HepG2 (cell line): ENCODE results near the gene EXOC3L2. TPM values are rescaled to one million over a fixed set of nuclear protein-coding genes. Genes with fewer than 3 reads are reported as not detected.
A peak's percentile ranks its signal among the peaks of the same experiment; 100 is the strongest.

Source experiments
- ATF7 ChIP-seq, 2 experiments: fragments of 450-650 bp in 1 of 2; sonication (generic) in 1 of 2; formaldehyde crosslinking in 1 of 2; IDR thresholded peaks; 2 replicates each; pipeline versions ENCODE4 v1.4.0 to v1.6.1; 2016 to 2020; ENCODE audit warnings: antibody characterized with exemption in 1 of 2, mild to moderate bottlenecking in 1 of 2, missing genetic modification reagents in 1 of 2
- GLI4 ChIP-seq: sonication (generic); formaldehyde crosslinking; IDR thresholded peaks from 2 replicates; pipeline ENCODE4 v1.5.1; 2020; ENCODE audit warnings: missing genetic modification reagents, mild to moderate bottlenecking, moderate library complexity, borderline replicate concordance
- MED8 ChIP-seq: sonication (generic); formaldehyde crosslinking; IDR thresholded peaks from 2 replicates; pipeline ENCODE4 v1.8.1; 2023; ENCODE audit warnings: mild to moderate bottlenecking, missing genetic modification reagents; ENCODE audit not compliant: insufficient replicate concordance
- MTA3 ChIP-seq: sonication (generic); formaldehyde crosslinking; IDR thresholded peaks from 2 replicates; pipeline ENCODE4 v1.4.0; 2020; ENCODE audit warnings: missing genetic modification reagents
- YY1 ChIP-seq: IDR thresholded peaks from 2 replicates; pipeline ENCODE4 v1.6.1; 2011; ENCODE audit warnings: low read length, low read depth, moderate library complexity, mild to moderate bottlenecking; ENCODE audit not compliant: insufficient read depth, insufficient replicate concordance
- ZNF101 ChIP-seq: sonication (generic); formaldehyde crosslinking; IDR thresholded peaks from 2 replicates; pipeline ENCODE4 v1.4.0; 2020; ENCODE audit warnings: mild to moderate bottlenecking, low read depth, missing genetic modification reagents, borderline replicate concordance
- ZNF337 ChIP-seq: sonication (generic); formaldehyde crosslinking; IDR thresholded peaks from 2 replicates; pipeline ENCODE4 v1.5.1; 2020; ENCODE audit warnings: missing genetic modification reagents, low read depth, mild to moderate bottlenecking, borderline replicate concordance
- ZNF781 ChIP-seq: sonication (generic); formaldehyde crosslinking; IDR thresholded peaks from 2 replicates; pipeline ENCODE4 v1.5.1; 2020; ENCODE audit warnings: borderline replicate concordance, mild to moderate bottlenecking, missing genetic modification reagents; ENCODE audit errors: not compliant biosample characterization
- polyA plus RNA-seq, 8 experiments: library from polyadenylated mRNA; depleted of rRNA in 3 of 8; stranded (reverse) in 7 of 8; unstranded in 1 of 8; fragments of >200 nt; fragmentation: Illumina TruSeq in 4 of 8; extraction: Trizol in 4 of 8; gene quantifications; 2 replicates each; pipeline versions ENCODE4 v1.2.1 to v1.2.3, GENCODE V29; 2011 to 2016; ENCODE audit warnings: low read depth in 4 of 8, missing spikeins in 1 of 8, mixed read lengths in 1 of 8; ENCODE audit not compliant: insufficient read depth in 1 of 8
- total RNA-seq, 5 experiments: library from RNA; depleted of rRNA; stranded (reverse); fragments of >200 nt; fragmentation: Illumina TruSeq; extraction: Trizol; gene quantifications; 2 replicates each; pipeline ENCODE4 v1.2.3, GENCODE V29; 2016; ENCODE audit warnings: low read depth in 1 of 5
- TF ChIP-seq, protein P1 (sequence below): sonication (generic); formaldehyde crosslinking; IDR thresholded peaks from 2 replicates; pipeline ENCODE4 v1.4.0; 2020; ENCODE audit warnings: low read depth, mild to moderate bottlenecking, missing genetic modification reagents
- TF ChIP-seq, protein P2 (sequence below): sonication (generic); formaldehyde crosslinking; IDR thresholded peaks from 2 replicates; pipeline ENCODE4 v1.4.0; 2020; ENCODE audit warnings: missing genetic modification reagents, mild to moderate bottlenecking, borderline replicate concordance
- TF ChIP-seq, protein P3 (sequence below): sonication (generic); formaldehyde crosslinking; IDR thresholded peaks from 2 replicates; pipeline ENCODE4 v1.4.0; 2020; ENCODE audit warnings: mild to moderate bottlenecking, missing genetic modification reagents
- TF ChIP-seq, protein P4 (sequence below): sonication (generic); formaldehyde crosslinking; conservative IDR thresholded peaks from 2 replicates; pipeline ENCODE4 v1.8.0; 2022; ENCODE audit warnings: mild to moderate bottlenecking, moderate library complexity, missing genetic modification reagents
- TF ChIP-seq, protein P5 (sequence below): sonication (generic); formaldehyde crosslinking; IDR thresholded peaks from 2 replicates; pipeline ENCODE4 v1.5.0; 2020; ENCODE audit warnings: mild to moderate bottlenecking, missing genetic modification reagents, borderline replicate concordance
- TF ChIP-seq, protein P6 (sequence below): sonication (generic); formaldehyde crosslinking; conservative IDR thresholded peaks from 2 replicates; pipeline ENCODE4 v1.4.0; 2020; ENCODE audit warnings: missing genetic modification reagents
- TF ChIP-seq, protein P7 (sequence below): sonication (generic); formaldehyde crosslinking; IDR thresholded peaks from 2 replicates; pipeline ENCODE4 v1.5.0; 2020; ENCODE audit warnings: missing genetic modification reagents, mild to moderate bottlenecking, borderline replicate concordance

Gene EXOC3L2
- total and polyA plus RNA-seq, 2 of the 13 experiments (the other 11 are each of a cell fraction or from before 2014, with no cell fraction given): 0.21 TPM; not detected in 1

DNA sequence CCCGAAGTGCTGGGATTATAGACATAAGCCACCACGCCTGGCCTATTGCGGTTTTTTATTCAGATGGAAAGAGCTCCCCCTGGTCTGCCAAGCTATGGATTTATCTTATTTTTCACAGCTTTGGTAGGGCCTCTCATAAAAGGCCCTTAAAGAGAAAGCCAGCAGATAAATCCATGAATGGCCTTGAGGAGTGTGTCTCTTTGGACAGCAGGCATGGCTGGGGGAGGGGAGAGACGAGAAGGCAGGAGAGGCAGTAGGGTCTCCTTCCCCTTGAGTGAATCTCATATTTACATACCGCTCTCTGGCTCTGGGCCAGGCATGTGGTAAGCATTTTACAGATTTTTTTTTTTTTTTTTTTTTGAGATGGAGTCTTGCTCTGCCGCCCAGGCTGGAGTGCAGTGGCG lies 31.1 kb upstream of the EXOC3L2 start (continued):
- TF ChIP-seq GLI4 (CRISPR knock-in tag): no peak
- TF ChIP-seq, protein P1, sequence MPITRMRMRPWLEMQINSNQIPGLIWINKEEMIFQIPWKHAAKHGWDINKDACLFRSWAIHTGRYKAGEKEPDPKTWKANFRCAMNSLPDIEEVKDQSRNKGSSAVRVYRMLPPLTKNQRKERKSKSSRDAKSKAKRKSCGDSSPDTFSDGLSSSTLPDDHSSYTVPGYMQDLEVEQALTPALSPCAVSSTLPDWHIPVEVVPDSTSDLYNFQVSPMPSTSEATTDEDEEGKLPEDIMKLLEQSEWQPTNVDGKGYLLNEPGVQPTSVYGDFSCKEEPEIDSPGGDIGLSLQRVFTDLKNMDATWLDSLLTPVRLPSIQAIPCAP (CRISPR knock-in tag): no peak
- TF ChIP-seq YY1: no peak
- TF ChIP-seq MED8: no peak
- TF ChIP-seq ZNF337: no peak
- TF ChIP-seq ATF7 (IDR thresholded peaks at IDR 0.05): no peak
- TF ChIP-seq ATF7 (CRISPR knock-in tag; IDR thresholded peaks at IDR 0.05): no peak
- TF ChIP-seq, protein P2, sequence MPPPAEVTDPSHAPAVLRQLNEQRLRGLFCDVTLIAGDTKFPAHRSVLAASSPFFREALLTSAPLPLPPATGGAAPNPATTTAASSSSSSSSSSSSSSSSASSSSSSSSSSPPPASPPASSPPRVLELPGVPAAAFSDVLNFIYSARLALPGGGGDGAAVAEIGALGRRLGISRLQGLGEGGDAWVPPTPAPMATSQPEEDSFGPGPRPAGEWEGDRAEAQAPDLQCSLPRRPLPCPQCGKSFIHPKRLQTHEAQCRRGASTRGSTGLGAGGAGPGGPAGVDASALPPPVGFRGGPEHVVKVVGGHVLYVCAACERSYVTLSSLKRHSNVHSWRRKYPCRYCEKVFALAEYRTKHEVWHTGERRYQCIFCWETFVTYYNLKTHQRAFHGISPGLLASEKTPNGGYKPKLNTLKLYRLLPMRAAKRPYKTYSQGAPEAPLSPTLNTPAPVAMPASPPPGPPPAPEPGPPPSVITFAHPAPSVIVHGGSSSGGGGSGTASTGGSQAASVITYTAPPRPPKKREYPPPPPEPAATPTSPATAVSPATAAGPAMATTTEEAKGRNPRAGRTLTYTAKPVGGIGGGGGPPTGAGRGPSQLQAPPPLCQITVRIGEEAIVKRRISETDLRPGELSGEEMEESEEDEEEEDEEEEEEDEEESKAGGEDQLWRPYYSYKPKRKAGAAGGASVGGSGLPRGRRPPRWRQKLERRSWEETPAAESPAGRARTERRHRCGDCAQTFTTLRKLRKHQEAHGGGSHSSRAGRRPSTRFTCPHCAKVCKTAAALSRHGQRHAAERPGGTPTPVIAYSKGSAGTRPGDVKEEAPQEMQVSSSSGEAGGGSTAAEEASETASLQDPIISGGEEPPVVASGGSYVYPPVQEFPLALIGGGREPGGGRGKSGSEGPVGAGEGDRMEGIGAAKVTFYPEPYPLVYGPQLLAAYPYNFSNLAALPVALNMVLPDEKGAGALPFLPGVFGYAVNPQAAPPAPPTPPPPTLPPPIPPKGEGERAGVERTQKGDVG (CRISPR knock-in tag): peak; percentile 66; the same call in 1 of the 2 replicates
- TF ChIP-seq, protein P3, sequence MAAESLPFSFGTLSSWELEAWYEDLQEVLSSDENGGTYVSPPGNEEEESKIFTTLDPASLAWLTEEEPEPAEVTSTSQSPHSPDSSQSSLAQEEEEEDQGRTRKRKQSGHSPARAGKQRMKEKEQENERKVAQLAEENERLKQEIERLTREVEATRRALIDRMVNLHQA (CRISPR knock-in tag): no peak
- TF ChIP-seq, protein P4, sequence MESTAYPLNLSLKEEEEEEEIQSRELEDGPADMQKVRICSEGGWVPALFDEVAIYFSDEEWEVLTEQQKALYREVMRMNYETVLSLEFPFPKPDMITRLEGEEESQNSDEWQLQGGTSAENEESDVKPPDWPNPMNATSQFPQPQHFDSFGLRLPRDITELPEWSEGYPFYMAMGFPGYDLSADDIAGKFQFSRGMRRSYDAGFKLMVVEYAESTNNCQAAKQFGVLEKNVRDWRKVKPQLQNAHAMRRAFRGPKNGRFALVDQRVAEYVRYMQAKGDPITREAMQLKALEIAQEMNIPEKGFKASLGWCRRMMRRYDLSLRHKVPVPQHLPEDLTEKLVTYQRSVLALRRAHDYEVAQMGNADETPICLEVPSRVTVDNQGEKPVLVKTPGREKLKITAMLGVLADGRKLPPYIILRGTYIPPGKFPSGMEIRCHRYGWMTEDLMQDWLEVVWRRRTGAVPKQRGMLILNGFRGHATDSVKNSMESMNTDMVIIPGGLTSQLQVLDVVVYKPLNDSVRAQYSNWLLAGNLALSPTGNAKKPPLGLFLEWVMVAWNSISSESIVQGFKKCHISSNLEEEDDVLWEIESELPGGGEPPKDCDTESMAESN (CRISPR knock-in tag): 0 out of 2 replicates have a peak, but pooled peaks have one; percentile 18
- TF ChIP-seq, protein P5, sequence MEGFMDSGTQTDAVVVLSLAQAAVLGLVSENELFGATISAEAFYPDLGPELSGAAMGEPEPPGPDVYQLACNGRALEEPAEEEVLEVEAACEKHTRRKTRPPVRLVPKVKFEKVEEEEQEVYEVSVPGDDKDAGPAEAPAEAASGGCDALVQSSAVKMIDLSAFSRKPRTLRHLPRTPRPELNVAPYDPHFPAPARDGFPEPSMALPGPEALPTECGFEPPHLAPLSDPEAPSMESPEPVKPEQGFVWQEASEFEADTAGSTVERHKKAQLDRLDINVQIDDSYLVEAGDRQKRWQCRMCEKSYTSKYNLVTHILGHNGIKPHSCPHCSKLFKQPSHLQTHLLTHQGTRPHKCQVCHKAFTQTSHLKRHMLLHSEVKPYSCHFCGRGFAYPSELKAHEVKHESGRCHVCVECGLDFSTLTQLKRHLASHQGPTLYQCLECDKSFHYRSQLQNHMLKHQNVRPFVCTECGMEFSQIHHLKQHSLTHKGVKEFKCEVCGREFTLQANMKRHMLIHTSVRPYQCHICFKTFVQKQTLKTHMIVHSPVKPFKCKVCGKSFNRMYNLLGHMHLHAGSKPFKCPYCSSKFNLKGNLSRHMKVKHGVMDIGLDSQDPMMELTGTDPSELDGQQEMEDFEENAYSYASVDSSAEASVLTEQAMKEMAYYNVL (CRISPR knock-in tag): no peak; the same call in 1 of the 2 replicates
- TF ChIP-seq, protein P6, sequence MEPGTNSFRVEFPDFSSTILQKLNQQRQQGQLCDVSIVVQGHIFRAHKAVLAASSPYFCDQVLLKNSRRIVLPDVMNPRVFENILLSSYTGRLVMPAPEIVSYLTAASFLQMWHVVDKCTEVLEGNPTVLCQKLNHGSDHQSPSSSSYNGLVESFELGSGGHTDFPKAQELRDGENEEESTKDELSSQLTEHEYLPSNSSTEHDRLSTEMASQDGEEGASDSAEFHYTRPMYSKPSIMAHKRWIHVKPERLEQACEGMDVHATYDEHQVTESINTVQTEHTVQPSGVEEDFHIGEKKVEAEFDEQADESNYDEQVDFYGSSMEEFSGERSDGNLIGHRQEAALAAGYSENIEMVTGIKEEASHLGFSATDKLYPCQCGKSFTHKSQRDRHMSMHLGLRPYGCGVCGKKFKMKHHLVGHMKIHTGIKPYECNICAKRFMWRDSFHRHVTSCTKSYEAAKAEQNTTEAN (CRISPR knock-in tag): no peak
- TF ChIP-seq ZNF101: no peak
- TF ChIP-seq MTA3 (CRISPR knock-in tag): no peak
- TF ChIP-seq, protein P7, sequence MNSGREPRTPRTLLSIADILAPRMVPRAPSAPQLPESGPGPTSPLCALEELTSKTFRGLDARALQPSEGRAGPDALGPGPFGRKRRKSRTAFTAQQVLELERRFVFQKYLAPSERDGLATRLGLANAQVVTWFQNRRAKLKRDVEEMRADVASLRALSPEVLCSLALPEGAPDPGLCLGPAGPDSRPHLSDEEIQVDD (CRISPR knock-in tag): no peak
- no peak for TF ChIP-seq ZNF781 (CRISPR knock-in tag)
